Activated effector memory CD4-positive, alpha-beta T cell treated with anti-CD3 and anti-CD28 coated beads, Interleukin-2, amount 50 U/mL, for 16 hours (primary cell): Measurements from ENCODE around the gene ENPP7.
"Not testable (repeated sequence)": the region's sequence is repeated elsewhere in the genome, so short reads cannot be mapped to it uniquely, and the experiment has no call there.

Source experiments
- DNase-seq: peaks from one replicate; pipeline ENCODE4 v3.0.0-alpha.2; 2020

ENPP7 gene

DNA sequence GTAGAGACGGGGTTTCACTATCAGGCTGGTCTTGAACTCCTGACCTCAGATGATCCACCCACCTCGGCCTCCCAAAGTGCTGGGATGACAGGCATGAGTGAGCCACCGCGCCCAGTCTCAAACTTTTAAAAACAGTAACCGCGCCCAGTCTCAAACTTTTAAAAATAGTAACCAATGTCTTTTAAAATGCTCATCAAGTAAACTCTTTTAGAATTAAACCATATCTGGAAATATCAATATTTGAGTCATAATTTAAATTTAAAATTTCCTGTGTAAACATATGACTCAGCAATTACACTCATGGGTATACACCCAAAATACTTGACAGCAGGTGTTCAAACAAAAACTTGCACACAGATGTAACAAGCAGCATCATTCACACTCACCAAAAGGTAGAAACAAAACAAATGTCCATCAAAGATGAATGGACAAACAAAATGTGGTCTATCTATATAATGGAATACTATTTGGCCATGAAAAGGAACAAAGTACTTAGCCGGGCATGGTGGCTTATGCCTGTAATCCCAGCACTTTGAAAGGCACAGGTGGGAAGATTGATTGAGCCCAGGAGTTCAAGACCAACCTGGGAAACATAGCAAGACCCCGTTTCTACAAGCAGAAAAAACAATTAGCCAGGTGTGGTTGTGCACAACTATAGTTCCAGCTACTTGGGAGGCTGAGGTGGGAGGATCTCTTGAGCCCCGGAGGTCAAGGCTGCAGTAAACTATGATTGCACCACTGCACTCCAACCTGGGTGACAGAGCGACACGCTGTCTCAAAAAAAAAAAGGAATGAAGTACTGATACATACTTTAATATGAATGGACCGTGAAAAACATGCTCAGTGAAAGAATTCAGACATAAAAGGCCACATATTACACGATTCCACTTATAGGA is 20.2 kb downstream of the ENPP7 start:
- DNase-seq = no peak

DNA sequence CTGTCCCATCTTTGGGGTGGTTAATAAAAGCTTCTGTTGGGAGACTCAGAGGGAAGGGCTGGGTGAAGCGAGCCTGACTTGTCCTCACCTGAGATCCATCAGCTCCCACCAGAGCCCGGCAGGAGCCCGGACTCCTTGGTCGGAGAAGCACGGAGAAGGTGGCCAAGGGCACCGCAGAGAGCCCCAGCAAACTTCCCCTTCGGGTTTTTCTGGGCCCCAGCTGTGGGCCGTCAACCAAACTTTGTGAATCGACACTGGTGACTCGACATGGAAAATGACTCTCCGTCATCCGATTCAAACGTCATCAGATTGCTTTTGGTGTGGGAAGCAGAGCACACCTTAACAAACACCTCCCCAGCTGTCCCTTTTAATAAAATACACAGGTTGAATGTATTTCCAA is 21.4 kb downstream of the ENPP7 start:
- DNase-seq = no peak

DNA sequence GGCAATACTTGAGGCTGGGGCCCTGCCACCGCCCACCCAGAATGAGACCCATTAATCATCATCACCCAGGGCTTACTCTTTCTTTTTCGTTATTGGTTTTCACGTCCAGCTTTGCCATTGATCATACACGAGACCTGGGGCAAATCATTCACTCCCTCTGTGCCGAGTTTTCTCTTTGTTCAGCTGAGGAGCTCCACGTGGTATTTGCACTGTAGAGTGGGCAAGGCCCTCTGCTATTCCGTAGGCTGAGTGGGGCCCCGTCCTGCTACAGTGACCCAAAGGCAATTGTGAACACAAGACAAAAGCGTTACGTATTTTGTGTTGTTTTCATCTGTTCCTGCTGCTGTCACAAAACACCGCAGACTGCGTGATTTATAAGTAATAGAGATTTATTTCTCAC is 23.6 kb downstream of the ENPP7 start:
- DNase-seq = no peak

DNA sequence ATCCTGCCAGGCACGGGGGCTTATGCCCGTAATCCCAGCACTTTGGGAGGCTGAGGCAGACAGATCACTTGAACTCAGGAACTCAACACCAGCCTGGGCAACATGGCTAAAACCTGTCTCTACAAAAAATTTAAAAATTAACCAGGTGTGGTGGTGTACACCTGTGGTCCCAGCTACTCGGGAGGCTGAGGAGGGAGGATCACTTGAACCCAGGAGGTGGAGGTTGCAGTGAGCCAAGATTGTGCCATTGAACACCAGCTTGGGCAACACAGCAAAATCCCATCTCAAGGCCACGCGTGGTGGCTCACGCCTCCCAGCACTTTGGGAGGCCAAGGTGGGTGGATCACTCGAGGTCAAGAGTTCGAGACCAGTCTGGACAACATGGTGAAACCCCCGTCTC is 24.2 kb downstream of the ENPP7 start:
- not testable (repeated sequence) for DNase-seq

DNA sequence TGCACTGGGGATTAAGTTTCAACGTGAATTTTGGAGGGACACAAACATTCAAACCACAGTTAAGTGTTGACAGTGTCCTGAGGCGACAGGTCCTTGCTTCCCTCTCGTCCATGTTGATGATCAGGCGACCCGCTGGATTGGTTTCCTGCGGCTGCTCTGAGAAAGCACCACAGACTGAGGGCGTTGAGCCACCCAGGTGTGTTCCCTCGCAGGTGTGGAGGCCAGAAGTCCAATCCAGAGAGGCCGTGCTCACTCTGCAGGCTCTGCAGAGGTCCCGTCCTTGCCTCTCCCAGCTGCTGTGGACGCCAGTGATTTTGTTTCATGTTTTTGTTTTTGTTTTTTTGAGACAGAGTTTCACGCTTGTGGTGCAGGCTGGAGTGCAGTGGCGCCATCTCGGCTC is 24.8 kb downstream of the ENPP7 start:
- DNase-seq = no peak

DNA sequence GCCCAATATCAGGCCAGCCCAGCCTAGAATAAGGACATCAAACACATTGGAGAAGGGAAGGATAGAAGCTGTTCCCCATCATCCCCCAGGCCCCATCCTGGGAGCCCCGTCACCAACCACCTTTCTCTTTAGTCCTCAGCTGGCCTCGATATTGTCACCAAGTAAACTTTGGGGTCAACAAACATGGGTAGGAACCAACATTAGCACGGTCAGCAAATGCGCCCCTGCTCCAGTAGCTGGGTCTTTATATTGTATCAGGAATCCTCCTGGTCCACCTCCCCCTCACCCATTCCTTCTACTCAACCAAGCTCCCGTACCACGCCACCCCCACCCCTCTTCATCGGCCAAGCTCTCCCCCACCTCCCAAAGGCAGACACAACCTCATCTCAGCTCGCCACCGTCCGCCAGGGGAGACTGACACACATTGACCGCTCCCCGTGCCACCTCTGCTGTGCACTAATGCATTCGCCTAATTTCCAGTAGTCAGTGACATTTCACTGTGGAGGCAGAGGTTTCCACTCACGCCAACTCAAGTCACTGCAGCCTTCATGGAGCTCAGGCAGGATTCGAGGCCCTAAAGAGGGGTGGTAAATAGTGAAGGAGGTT is 26.5 kb downstream of the ENPP7 start:
- no peak for DNase-seq

DNA sequence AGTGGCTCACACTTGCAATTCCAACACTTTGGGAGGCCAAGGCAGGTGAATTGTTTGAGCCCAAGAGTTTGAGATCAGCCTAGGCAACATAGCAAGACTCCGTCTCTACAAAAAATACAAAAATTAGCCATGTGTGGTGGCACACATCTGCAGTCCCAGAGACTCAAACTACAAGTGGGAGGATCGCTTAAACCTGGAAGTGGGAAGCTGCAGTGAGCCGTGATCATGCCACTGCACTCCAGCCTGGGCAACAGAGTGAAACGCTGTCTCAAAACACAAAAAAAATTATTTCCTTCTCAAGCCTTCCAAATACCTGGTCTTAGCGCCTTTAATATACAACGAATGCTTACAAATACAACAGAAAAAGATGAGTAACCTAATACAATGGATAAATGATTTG is 27.5 kb downstream of the ENPP7 start:
- no peak for DNase-seq

DNA sequence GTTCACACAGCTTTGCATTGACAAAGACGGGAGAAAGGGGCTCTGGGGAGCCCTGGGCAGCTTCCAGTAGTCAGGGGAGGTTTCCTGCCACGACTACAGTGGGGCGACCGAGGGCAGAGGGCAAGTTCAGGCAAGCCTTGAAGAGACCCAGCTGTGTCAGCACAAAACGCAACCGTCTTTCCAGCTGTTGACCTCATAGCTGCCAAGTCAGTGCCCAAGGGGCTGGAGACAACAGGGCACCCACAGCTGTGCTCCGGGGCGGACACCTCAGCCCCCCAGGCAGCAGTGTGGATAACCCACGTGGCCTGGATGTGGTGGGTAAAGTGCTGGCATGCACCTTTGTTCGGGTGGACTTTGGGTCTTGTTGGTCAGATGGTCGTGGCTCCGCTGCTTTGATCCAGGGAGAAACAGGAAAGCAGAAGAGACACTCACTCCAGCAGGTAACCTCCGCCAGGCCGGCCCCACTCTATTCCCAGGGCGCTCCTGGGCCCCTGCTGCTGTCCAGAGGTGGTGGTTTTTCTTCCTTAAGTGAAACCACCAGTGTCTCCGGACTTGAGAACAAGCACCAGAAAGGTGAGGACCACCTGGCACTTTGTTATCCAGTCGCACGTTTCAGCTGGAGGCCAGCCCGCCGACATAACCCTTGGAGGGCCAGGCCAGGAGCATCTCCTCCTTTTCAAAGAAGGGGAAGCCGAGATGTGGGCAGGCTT is 29.6 kb downstream of the ENPP7 start:
- DNase-seq = no peak

DNA sequence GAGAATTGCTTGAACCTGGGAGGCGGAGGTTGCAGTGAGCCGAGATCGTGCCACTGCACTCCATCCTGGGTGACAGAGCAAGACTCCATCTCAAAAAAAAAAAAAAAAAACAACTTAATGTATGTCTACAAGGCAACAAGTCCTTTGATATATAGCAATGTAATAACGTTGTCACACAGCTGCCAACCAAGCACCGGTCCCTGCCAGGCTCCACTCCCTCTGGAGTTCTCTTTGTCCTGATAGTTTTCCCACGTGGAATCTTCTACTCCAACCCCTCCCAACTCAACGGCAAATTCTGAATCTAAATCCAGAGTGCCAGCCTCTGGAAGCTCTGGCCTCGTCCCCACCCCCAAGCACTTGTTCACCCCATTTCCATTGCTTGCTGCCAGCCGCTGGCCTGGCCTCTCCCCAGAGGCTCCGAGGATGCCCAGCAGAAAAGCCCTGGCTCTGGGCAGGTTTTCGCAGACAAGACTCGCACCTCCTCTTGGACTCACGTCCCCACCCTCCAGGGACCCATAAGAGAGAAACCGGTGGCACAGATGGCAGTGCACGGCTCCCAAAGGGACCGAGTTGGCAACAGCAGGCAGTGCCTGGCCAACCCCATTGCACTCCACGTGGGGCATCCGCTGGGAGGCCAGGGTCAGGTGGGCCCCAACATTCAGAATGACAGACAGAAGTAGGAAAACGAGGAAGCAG is 31.3 kb downstream of the ENPP7 start:
- DNase-seq = no peak

DNA sequence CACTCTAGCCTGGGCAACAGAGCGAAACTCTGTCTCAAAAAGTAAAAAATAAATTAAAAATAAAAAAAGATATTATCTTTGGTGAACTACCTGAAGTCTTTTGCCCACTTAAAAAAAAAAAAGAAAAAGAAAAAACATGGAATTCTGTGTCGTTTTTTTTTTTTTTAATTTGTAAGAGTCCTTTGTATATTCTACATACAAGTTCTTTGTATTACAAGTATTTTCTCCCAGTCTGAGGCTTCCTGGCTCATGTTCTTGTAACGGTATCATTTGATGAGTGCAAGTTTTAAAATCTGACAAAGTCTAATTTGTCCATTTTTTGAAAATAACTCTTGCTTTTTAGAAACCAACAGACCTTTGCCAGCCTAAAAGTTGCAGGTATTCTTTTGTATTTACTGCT is 35.0 kb downstream of the ENPP7 start:
- no peak for DNase-seq

DNA sequence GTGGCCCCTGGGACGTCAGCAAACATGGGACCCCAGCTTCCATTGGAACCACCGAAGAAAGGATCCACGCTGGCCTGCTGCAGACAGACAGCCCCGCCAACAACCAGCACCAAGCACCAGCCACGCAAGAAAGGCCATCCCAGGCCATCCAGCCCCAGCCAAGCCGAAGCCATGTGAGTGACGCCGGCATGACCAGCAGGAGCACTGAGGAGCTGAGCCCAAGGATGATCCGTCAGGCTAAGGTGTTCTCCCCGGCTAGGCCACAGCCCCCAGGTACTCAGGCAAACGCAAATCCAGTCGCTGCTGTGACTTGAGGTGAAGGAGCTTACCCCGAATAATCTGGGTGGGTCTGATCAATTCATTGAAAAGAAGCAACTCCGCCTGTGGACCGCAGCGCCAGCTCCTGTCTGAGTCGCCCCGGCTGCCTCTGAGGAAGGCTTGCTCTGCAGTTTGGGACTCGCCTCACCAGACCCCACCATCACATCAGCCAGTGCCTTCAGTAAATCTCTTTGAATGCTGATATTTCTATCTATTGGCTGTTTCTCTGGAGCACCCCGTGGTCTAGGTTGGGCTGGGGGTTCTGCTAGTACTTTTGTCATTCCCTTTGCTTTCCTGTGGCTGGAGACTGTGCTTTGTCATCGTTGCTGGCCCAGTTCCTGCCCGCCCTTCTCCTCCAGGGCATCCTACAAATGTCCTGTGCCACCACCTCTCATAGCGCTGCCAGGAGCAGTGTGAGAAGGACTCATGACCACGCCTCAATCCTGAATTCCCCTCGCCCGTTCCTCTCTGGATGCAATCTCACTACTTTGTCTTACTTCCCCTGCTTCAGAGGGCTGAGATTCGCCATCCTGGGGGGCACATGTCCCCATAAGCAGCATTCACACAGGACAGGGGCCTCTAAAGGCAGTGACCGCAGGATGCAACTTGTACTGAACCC is 39.1 kb downstream of the ENPP7 start:
- DNase-seq = no peak

DNA sequence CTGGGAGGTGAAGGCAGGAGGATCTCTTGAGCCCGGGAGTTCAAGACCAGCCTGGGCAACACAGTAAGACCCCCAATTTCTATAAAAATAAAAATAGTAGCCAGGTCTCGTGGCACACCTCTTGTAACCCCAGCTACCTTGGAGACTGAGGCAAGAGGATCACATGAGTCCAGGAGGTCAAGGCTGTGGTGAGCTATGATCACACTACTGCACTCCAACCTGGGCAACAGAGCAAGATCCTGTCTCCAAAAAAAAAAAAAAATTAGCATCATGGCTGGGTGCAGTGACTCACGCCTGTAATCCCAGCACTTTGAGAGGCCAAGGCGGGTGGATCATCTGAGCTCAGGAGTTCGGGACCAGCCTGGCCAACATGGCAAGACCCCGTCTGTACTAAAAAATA is 40.5 kb downstream of the ENPP7 start:
- no peak for DNase-seq

DNA sequence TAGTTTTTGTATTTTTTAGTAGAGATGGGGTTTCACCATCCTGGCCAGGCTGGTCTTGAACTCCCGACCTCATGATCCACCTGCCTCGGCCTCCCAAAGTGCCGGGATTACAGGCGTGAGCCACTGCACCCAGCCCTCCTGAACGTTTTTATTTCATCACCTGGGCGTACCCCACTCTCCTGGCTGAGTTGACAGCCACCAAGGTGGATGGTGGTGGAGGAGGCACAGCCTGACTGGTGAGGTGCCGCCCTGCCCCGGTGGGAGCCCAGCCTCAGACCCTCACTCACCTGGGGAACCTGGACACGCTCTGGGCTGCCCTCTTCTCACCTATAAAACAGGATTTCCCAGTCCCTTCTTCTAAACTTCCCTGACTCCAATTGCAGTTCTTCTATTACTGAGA is 42.0 kb downstream of the ENPP7 start:
- DNase-seq = not testable (repeated sequence)

DNA sequence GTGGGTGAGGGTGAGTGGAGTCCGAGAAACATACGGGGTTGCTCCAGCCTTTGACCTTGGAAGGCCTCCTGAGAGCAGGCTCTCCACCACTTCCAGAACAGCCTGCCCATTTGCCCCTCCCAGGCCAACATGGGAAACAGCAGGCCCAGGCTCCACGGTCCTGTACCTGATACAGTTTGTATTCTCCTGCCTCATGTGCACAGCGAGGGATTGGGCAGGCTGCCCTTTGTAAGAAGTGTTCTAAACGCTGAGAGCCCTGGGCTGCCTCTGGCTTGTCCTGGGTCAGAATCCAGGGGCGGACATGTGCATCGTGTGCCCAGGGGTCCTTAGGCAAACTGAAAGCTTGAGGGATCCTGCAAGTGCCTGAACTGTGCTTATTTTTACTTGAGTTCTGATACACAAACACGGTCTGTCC is 43.8 kb downstream of the ENPP7 start:
- DNase-seq = no peak

DNA sequence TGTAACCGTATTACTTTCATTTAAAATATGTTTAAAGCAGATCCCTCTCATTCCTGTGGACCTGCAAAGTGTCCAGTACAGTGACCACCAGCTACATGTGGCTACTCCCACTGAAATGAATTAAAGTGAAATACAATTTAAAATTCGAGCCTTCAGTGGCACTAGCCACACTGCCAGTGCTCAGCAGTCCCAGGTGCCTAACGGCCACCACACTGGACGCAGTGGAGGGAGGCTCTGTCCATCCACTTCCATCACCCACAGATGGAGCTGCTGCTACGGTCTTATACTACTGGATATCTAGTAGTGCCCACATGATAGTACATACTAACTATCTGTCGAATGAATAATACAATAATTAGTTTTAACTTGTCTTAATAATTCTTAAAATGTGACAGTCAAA is 44.9 kb downstream of the ENPP7 start:
- DNase-seq = no peak

DNA sequence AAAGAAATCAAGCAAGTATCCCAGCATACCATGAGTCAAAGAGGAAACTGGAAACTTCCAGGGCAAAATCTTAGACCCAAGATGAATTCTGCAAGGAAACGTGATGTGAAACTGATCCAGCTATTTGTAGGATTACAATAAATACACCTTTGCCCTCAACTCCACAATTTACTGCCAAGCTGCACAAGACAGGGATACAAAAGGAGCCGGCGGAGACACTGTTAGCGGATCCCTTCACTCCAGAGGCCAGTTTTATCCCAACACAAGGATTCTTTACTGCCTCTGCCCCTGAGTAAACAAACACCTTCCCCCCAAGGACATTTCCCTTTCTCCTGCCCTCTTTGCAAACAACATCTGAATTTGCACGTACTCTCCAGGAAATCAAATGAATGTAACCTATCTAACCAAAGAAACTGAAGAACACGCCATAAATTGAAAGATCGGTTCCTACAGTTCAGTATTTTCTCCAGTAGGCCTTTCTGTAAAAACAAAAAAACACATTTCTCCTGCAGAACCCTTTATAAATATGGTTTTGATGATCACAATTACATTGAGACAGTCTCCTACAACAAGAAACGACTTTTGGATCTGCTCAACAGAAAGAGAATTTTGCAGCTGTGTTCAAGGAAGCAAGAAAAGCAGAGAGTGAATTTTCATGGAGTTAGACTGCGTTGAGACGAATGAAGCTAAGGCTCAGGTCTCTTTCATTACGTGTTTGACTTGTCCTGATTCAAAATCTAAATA is 45.8 kb downstream of the ENPP7 start:
- no peak for DNase-seq

DNA sequence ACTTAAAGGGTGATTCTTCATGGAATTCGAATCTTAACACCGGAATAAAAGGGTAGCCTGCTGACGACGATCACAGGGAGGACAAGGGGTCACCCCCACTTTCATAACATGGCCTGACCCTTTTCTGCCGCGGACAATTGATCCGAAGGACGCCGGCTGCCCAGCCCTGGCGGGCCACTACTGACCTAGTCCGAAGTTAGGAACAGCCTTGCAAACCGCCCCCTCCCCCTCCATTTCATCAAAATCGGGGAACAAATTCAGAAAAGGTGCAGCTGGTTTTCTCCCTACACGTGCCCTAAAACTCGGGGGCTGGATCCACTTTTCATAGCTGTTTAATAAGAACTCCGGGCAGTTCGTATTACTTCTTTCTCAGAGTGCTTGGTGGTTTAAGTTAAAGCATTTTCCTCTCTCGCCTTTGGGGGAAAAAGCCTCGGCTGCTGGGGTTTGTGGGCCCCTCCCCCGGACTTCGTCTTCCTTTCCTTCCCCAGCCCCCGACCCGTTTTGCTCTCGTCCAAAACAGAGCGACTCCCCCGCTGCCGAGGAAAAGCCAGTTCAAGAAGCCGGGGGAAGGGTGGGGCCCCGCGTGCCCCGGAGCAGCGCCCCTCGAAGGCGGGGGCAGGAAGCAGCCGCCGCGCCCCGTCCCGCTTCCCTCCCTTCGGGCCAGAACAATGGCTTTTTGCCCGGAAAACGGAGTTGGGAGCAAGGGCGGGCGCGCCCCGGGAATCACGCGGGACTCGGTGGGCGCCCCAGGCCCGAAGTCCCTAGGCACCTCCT is 46.6 kb downstream of the ENPP7 start:
- DNase-seq = peak; percentile 74

DNA sequence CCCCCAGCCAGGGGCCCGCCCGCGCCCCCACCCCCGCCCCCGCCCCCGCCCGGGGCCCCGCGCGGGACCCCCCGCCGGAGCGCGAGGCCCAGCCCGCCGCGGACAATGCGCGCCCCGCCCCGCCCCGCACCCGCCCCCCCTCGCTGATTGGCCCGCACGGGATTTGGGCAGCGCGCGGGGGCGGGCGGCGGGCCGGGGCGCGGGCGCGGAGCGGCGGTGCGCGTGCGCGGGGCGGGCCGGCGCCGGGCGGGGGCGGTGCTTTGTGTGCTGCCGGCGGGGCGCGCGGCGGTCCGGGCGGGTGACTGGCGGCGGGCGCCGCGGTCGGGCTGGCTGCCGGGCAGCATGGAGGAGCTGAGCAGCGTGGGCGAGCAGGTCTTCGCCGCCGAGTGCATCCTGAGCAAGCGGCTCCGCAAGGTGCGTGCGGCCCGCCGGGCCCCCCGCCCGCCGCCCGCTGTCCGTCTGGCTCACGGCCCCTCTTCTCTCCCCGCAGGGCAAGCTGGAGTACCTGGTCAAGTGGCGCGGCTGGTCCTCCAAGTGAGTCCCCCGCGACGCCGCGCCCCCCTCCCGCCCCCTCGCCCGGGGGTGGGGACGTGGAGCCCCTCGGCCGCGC is 47.3 kb downstream of the ENPP7 start, which contains the start of gene CBX2:
Gene CBX2 (plus strand): TSS at position 255 of the 610 bp plus-strand sequence. CDS start 88 bp downstream, at position 343.
- peak; percentile 94 for DNase-seq

DNA sequence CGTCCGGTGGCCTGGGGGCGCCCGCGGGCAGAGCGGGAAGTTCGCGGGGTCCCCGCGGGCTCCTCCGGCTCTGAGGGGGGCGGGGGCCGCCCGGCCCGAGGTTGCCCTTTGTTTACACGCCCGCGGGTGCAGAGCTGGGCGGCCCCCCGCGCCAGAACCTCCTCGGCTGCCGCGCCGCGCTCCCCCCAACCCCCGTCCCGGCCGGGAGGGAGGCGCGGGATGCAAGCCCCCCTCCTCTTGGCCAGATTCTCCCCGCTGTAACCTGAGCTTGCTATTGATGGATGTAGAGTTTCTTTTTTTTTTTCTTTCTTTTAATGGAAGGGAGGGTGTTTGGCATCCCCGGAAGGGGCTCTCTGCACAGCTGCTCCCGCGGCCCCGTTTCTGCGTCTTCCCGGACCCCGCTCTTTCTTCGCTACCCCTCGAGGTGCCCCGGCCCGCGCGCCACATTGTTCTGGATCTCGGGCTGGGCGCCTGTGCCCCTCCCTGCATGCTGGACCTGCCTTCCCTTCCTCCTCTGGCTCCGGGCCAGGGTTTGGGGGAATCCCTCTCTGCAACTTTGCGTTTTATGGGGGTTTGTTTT is 47.9 kb downstream of the ENPP7 start:
- no peak for DNase-seq
